ENCODE results near the gene SETD7.

SETD7 gene

DNA sequence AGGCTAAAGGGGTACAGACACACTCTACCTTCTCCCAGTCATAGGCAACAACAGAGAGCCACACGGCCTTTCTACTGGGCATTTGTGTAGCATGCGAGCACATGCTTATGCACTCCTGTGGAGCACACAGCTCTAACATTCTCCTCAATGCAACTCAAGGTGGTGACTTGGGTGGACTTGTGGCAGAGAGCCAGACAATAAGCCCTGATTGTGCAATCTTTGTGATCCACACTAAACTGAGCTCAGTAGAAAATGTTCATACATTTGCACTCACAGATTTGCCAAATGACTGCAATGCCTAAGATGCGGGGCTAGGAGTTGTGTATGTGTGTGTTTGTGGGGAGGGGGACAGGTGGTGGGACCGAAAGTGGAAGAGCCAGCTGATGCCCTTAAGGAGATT lies 31.4 kb upstream of the SETD7 start:
- TF ChIP-seq, protein P1, sequence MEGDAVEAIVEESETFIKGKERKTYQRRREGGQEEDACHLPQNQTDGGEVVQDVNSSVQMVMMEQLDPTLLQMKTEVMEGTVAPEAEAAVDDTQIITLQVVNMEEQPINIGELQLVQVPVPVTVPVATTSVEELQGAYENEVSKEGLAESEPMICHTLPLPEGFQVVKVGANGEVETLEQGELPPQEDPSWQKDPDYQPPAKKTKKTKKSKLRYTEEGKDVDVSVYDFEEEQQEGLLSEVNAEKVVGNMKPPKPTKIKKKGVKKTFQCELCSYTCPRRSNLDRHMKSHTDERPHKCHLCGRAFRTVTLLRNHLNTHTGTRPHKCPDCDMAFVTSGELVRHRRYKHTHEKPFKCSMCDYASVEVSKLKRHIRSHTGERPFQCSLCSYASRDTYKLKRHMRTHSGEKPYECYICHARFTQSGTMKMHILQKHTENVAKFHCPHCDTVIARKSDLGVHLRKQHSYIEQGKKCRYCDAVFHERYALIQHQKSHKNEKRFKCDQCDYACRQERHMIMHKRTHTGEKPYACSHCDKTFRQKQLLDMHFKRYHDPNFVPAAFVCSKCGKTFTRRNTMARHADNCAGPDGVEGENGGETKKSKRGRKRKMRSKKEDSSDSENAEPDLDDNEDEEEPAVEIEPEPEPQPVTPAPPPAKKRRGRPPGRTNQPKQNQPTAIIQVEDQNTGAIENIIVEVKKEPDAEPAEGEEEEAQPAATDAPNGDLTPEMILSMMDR (conservative IDR thresholded peaks at IDR 0.05; ENCODE audit: low read length): no peak
- no peak for DNase-seq (ENCODE audit: low read depth)
- no peak overlapping the region for H3K4me3 ChIP-seq (ENCODE audit: low read length)

DNA sequence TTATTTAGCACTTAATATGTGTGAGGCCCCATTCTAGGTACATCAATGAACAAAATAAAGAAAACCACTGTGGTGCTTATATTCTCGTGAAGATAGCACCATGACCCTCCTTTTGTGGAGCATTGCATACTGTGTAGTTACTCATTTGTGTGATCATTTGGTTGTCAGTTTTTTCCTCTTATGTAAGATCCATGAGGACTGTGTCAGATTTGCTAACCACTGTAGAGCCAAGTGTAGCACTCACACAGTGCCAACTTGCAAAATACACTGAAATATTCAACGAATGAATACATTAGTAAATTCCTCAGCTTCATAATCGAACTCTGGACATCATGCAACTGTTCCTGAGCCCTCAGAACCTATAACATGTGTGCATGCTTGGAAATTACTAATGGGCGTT lies 29.5 kb upstream of the SETD7 start:
- no peak for DNase-seq (ENCODE audit: low read depth)
- TF ChIP-seq, protein P1 (conservative IDR thresholded peaks at IDR 0.05; ENCODE audit: low read length): no peak
- no peak overlapping the region for H3K4me3 ChIP-seq (ENCODE audit: low read length)

DNA sequence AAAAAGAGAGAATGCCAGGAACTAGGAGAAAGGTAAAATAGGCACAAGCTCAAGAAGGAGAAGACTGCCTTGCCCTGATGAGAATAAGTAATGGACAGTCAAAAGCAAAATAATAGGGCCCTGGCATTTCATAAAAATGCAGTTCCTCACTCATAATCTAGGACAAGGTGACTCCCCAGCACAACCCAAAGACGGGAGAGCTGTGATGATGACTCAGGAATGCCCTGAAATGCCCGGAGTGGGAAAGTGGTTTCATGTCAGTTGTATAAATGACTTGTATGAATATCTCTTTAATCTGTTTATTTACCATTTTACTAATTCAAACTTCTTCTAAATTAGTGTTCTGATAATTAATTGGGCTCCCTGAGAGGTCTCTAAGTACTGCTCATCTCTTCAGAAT lies 28.8 kb upstream of the SETD7 start:
- no peak for DNase-seq (ENCODE audit: low read depth)
- no peak overlapping the region for H3K4me3 ChIP-seq (ENCODE audit: low read length)
- TF ChIP-seq, protein P1 (conservative IDR thresholded peaks at IDR 0.05; ENCODE audit: low read length): no peak

DNA sequence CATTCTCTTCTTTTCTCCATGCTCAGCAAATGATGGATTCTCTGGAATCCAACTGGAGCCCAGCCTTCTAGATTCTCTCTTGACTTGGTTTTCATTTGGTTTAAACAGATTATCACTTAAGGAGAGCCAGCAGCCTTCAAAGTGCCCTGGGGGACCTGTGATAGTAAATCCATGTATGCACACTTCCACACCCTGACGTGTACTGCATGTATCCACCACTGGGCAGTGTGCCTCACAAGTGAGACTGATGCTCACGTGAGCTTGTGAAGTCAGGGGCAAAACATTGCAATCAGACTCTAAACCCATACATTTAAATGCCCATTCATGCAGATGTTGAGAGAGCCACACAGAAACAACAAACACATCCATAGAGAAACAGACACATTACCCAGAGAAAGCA lies 28.0 kb upstream of the SETD7 start:
- TF ChIP-seq, protein P1 (conservative IDR thresholded peaks at IDR 0.05; ENCODE audit: low read length): no peak
- DNase-seq (ENCODE audit: low read depth): no peak
- H3K4me3 ChIP-seq (ENCODE audit: low read length): no peak overlapping the region

DNA sequence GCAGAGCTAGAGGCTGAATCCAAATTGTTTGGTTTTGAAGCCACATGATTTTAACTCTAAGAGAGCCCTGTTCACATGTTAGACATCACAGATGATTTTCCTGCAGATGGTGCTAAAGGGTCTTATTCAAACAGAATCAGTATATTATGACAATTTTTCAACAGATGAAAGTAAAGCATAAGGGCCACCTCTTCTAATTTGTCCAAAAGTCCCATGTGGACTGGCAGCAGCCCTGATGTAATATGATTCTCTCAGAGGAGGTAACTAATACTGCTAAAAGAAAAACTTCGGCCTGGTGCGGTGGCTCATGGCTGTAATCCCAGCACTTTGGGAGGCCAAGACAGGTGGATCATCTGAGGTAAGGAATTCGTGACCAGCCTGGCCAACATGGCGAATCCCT lies 26.0 kb upstream of the SETD7 start:
- no peak overlapping the region for H3K4me3 ChIP-seq (ENCODE audit: low read length)
- TF ChIP-seq, protein P1 (conservative IDR thresholded peaks at IDR 0.05; ENCODE audit: low read length): no peak
- DNase-seq (ENCODE audit: low read depth): no peak

DNA sequence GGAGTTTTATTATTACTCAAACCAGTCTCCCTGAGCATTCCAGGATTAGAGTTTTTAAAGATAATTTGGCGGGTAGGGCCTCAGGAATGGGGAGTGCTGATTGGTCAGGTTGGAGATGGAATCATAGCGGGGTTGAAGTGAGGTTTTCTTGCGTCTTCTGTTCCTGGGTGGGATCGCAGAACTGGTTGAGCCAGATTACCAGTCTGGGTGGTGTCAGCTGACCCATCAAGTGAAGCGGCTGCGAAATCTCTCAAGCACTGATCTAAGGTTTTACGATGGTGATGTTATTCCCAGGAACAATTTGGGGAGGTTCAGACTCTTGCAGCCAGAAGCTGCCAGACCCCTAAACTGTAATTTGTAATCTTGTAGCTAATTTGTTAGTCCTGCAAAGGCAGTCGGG lies 25.1 kb upstream of the SETD7 start:
- DNase-seq (ENCODE audit: low read depth): no peak
- no peak overlapping the region for H3K4me3 ChIP-seq (ENCODE audit: low read length)
- TF ChIP-seq, protein P1 (conservative IDR thresholded peaks at IDR 0.05; ENCODE audit: low read length): no peak

DNA sequence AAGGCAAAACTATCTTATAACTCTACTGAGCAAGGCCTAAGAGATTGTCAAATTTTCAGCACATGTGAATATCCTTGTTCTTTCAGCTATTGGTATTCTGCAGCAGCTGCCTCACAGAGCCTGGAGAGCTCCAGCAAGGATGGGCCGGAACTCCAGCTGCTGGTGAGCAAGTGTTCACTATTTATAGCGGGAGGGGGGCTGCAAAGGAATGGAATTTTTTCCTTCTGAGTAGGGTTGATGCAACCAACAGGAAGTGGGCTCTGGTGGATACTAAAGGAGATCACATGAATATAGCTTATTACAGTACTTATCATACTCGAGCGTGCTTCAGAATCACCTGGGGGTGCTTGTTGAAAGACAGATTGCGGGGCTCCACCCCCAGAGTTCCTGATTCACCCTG lies 20.2 kb upstream of the SETD7 start:
- no peak for DNase-seq (ENCODE audit: low read depth)
- no peak overlapping the region for H3K4me3 ChIP-seq (ENCODE audit: low read length)
- TF ChIP-seq, protein P1 (conservative IDR thresholded peaks at IDR 0.05; ENCODE audit: low read length): no peak

Measured in AG10803 (cell line).